Upper lobe of left lung (tissue), 6 donors: ENCODE results near the gene LRP1-AS. TPM values are rescaled to one million over a fixed set of nuclear protein-coding genes. Genes with fewer than 3 reads are reported as not detected.

Experiments
- ATAC-seq, 2 donors: fragments of 200-7000 bp; cut with Tn5 transposase; one replicate each; pipeline ENCODE4 v1.9.1; 2022; ENCODE audit warnings: mild to moderate bottlenecking in 2 of 2, moderate library complexity in 2 of 2; ENCODE audit not compliant: low FRiP score in 2 of 2
- DNase-seq, 2 donors: peaks; one replicate each; pipeline ENCODE4 v3.0.0-alpha.2; 2019 to 2020
- H3K27ac ChIP-seq, 4 donors: fragments of 200-600 bp; sonication (generic); one replicate each; pipeline ENCODE4 v1.5.1; 2016 to 2019
- H3K27me3 ChIP-seq, 4 donors: fragments of 200-600 bp; sonication (generic); one replicate each; pipeline ENCODE4 v1.5.1; 2017 to 2019
- H3K36me3 ChIP-seq, 4 donors: fragments of 200-600 bp; sonication (generic); one replicate each; pipeline ENCODE4 v1.5.1; 2016 to 2019
- H3K4me1 ChIP-seq, 4 donors: fragments of 200-600 bp; sonication (generic); one replicate each; pipeline ENCODE4 v1.5.1; 2018 to 2019
- H3K4me3 ChIP-seq, 4 donors: fragments of 200-600 bp; sonication (generic); one replicate each; pipeline ENCODE4 v1.5.1; 2017 to 2019; ENCODE audit warnings: mild to moderate bottlenecking in 2 of 4, moderate library complexity in 1 of 4
- H3K9me3 ChIP-seq, 4 donors: fragments of 200-600 bp; sonication (generic); one replicate each; pipeline ENCODE4 v1.5.1; 2018 to 2019
- EP300 ChIP-seq, 4 donors: sonication (generic); formaldehyde crosslinking; IDR thresholded peaks; one replicate each; pipeline ENCODE4 v1.5.1; 2017; ENCODE audit warnings: antibody characterized with exemption in 4 of 4, control low read depth in 2 of 4
- POLR2A ChIP-seq, 4 donors: fragments of 450-650 bp; IDR thresholded peaks; one replicate each; pipeline ENCODE4 v1.5.1; 2016 to 2017; ENCODE audit warnings: antibody characterized with exemption in 4 of 4, mild to moderate bottlenecking in 2 of 4
- POLR2AphosphoS5 ChIP-seq, 2 donors: sonication (generic); formaldehyde crosslinking; IDR thresholded peaks; one replicate each; pipeline ENCODE4 v1.5.1; 2017; ENCODE audit warnings: antibody characterized with exemption in 2 of 2
- WGBS, 2 donors: methylation state at CpG; one replicate each; pipeline ENCODE4 v1.1.5; 2017 to 2018; 5-methylcytosine and 5-hydroxymethylcytosine counted together
- total RNA-seq, 6 donors: library from RNA; depleted of rRNA in 4 of 6; stranded (reverse); fragments of >200 nt in 4 of 6; gene quantifications; one replicate each; pipeline versions ENCODE4 v1.1.0 to v1.2.1, GENCODE V29; 2016 to 2021
- TF ChIP-seq, protein P1 (sequence below), 6 experiments: fragments of 450-650 bp in 4 of 6; fragments of 200-600 bp in 2 of 6; sonication (generic) in 2 of 6; IDR thresholded peaks; one replicate each; pipeline ENCODE4 v1.5.1; 2016 to 2019; ENCODE audit warnings: antibody characterized with exemption in 6 of 6
- donor health status: DM: no; HTN: no; CAD: no; lungs with moderate emphysema.
- donor health status: DM: no; HTN: yes; CAD: no; lungs with severe emphysema.

LRP1-AS gene
- total RNA-seq, 6 donors from 2014 or later = not detected

DNA sequence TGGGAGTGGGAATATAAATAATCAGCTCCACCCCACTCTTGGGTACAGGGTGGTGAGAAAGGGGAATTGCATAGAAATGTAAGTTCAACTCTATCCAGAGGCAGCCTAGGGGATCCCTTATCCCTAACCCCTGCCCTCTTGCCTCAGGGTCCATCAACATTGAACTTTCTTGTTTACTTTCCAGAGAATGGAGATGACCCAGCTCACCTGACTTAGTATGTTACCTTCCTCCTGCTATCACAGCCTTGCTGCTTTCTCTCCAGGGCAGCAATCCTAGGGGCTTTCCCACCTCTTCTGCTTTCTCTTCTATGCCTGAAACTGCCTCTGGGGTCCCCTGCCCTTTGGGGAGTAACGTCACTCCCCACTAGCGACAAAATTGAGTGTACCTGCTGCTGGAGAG lies 16.5 kb downstream of the LRP1-AS start:
- peak overlapping the region in 3 of 4 donors; percentile 69 to 80 (median 70) for H3K4me3 ChIP-seq
- DNase-seq = no peak
- H3K4me1 ChIP-seq = peaks cover 31 to 53% (median 48%) of the 10 kb centered on the region in 4 donors
- H3K27me3 ChIP-seq = peaks cover 0 to 4% (median 0%) of the 10 kb centered on the region in 4 donors
- no peak for TF ChIP-seq EP300 (IDR thresholded peaks at IDR 0.05)
- no peak for TF ChIP-seq POLR2A (IDR thresholded peaks at IDR 0.05)
- TF ChIP-seq, protein P1, sequence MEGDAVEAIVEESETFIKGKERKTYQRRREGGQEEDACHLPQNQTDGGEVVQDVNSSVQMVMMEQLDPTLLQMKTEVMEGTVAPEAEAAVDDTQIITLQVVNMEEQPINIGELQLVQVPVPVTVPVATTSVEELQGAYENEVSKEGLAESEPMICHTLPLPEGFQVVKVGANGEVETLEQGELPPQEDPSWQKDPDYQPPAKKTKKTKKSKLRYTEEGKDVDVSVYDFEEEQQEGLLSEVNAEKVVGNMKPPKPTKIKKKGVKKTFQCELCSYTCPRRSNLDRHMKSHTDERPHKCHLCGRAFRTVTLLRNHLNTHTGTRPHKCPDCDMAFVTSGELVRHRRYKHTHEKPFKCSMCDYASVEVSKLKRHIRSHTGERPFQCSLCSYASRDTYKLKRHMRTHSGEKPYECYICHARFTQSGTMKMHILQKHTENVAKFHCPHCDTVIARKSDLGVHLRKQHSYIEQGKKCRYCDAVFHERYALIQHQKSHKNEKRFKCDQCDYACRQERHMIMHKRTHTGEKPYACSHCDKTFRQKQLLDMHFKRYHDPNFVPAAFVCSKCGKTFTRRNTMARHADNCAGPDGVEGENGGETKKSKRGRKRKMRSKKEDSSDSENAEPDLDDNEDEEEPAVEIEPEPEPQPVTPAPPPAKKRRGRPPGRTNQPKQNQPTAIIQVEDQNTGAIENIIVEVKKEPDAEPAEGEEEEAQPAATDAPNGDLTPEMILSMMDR (IDR thresholded peaks at IDR 0.05) = no peak
- TF ChIP-seq POLR2AphosphoS5 (IDR thresholded peaks at IDR 0.05) = no peak
- H3K36me3 ChIP-seq = no peaks in the 10 kb centered on the region
- whole genome bisulfite sequencing, 2 donors = 65 to 72% methylated on average over 2 of the region's 2 CpGs
- no peak for ATAC-seq
- peak overlapping the region; percentile 79 to 98 (median 94) for H3K27ac ChIP-seq
- H3K9me3 ChIP-seq = no peaks in the 10 kb centered on the region

DNA sequence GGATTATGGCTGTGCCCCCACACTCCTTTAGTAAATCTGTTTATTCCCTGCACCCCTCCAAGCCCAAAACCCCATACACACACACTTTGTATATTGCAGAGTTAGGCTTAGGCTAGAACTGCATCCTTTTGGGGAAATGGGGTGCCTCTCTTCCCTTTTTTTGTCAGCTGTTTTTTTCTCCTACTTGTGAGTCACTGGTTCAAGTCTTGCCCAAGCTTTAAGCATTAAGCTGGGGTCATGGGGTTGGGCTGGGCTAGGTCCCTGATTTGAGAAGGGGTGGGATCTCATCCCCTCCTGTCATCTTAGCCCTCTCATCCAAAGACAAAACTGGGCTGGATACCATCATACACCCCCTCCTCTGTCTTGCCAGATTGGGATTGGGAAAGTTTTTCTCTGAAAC lies 17.5 kb downstream of the LRP1-AS start:
- peak in 1 of 2 donors; percentile 6 for ATAC-seq
- Histone ChIP-seq H3K36me3 (no peaks in the 10 kb centered on the region), H3K4me1 (peaks cover 21 to 46% (median 41%) of the 10 kb centered on the region in 4 donors), H3K27me3 (peaks cover 0 to 4% (median 0%) of the 10 kb centered on the region in 4 donors), H3K9me3 (no peaks in the 10 kb centered on the region), H3K27ac (peak overlapping the region; percentile 79 to 98 (median 94)), H3K4me3 (peak overlapping the region in 3 of 4 donors; percentile 69 to 80 (median 70))
- TF ChIP-seq EP300 (IDR thresholded peaks at IDR 0.05) (no peak), POLR2AphosphoS5 (IDR thresholded peaks at IDR 0.05) (peak; percentile 46 to 68), POLR2A (IDR thresholded peaks at IDR 0.05) (peak in 1 of 4 donors; percentile 51)
- no peak for DNase-seq

DNA sequence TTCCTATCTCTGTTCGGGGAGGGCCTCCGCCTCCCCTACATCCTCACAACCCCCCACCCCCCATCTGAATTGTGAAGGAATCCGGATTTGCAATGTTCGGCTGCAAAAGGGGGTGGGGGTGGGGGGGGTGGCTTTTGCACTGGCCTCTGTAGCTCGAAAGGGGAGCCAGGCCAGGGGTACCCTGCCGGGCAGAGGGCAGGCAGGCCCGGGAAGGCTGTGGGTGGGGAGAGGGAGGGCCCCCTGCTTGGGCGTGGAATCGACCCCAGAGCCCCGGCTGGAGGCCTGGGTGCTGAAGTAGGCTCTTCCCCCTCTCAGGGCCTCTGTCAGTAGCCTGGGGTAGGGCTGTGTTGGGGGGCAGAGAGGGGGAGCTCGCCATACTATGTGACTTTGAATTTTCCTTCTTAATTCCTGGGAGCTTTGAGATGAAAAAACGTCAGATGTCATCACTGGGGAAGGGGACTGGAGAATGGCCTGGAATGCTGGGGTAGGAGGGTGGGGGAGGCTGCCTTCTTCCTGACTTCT lies 18.0 kb downstream of the LRP1-AS start:
- Histone ChIP-seq H3K4me1 (peaks cover 21 to 41% (median 37%) of the 10 kb centered on the region in 4 donors), H3K36me3 (no peaks in the 10 kb centered on the region), H3K27ac (peak overlapping the region; percentile 79 to 98 (median 94)), H3K27me3 (peaks cover 0 to 4% (median 0%) of the 10 kb centered on the region in 4 donors), H3K4me3 (peak overlapping the region; percentile 51 to 80 (median 70)), H3K9me3 (no peaks in the 10 kb centered on the region)
- 18 to 46% methylated on average over 7 to 12 of the region's 12 CpGs for WGBS, 2 donors
- DNase-seq (no peak), ATAC-seq (no peak)
- TF ChIP-seq POLR2AphosphoS5 (IDR thresholded peaks at IDR 0.05) (no peak), EP300 (IDR thresholded peaks at IDR 0.05) (no peak), POLR2A (IDR thresholded peaks at IDR 0.05) (no peak)
- TF ChIP-seq, protein P1 (IDR thresholded peaks at IDR 0.05) = no peak

DNA sequence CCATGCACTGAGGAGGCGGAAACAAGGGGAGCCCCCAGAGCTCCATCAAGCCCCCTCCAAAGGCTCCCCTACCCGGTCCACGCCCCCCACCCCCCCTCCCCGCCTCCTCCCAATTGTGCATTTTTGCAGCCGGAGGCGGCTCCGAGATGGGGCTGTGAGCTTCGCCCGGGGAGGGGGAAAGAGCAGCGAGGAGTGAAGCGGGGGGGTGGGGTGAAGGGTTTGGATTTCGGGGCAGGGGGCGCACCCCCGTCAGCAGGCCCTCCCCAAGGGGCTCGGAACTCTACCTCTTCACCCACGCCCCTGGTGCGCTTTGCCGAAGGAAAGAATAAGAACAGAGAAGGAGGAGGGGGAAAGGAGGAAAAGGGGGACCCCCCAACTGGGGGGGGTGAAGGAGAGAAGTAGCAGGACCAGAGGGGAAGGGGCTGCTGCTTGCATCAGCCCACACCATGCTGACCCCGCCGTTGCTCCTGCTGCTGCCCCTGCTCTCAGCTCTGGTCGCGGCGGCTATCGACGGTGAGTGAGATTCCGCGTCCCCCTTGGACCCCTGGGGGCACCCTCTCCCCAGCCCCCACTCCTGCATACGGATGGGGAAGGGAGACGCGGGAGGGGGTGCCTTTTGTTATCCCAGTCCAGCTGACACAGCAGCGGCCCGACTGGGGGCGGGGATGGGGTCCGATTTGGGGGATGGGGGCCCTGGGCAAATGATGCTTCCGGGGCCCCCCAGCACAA lies 18.7 kb downstream of the LRP1-AS start:
- peak overlapping the region; percentile 79 to 98 (median 94) for H3K27ac ChIP-seq
- WGBS, 2 donors = 6 to 21% methylated on average over 21 to 34 of the region's 35 CpGs
- TF ChIP-seq POLR2A (IDR thresholded peaks at IDR 0.05) = no peak
- TF ChIP-seq, protein P1 (IDR thresholded peaks at IDR 0.05) = no peak
- TF ChIP-seq POLR2AphosphoS5 (IDR thresholded peaks at IDR 0.05) = no peak
- no peak for TF ChIP-seq EP300 (IDR thresholded peaks at IDR 0.05)
- no peaks in the 10 kb centered on the region for H3K9me3 ChIP-seq
- no peaks in the 10 kb centered on the region for H3K36me3 ChIP-seq
- peaks cover 21 to 40% (median 36%) of the 10 kb centered on the region in 4 donors for H3K4me1 ChIP-seq
- ATAC-seq (no peak), DNase-seq (no peak)
- H3K4me3 ChIP-seq = peak overlapping the region; percentile 51 to 80 (median 70)
- peaks cover 0 to 4% (median 0%) of the 10 kb centered on the region in 4 donors for H3K27me3 ChIP-seq

DNA sequence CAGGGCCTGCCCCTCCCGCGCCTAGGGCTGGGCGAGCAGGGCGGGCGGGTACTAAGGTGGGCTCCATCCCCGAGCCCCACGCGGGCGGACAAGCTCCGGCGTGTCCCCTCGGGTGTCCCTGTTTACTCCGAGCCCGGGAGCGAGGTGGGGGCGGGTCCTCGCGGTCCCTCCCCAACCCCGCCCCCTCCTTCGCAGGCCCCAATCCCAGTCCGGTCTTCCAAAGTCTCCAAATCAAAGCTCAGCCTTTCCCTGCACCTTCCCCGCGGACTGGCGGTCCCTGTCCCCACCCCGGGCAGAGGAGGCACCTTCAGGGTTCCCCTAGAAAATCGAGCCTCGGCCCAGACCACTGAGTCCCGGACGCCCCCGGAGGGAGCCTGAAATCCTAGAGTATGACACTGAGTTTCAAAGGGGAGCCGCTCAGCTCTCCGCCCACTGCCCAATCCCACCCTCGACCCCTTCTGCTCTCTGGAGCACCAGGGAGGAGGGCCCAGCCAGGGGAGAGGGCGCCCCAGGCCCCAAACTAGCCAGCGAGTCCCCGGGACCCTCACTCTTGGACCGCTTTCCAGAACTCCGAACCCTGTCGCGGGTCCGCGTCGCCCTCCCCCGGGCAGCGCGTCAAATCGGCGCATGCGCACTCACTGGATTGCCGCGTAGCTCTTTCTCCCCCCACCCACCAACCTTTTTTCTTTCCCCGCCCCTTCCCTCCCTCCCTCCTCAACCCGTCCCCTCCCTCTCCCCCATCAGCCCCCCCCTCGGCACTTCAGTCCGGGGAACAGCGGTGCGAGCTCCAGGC lies 19.5 kb downstream of the LRP1-AS start, which contains the start of gene LRP1:
LRP1 (plus strand) TSS at position 758 of the 793 bp plus-strand sequence. CDS start 482 bp downstream, outside the sequence.
- TF ChIP-seq POLR2AphosphoS5 (IDR thresholded peaks at IDR 0.05) = peak; percentile 54 to 84
- TF ChIP-seq POLR2A (IDR thresholded peaks at IDR 0.05) = peak in 3 of 4 donors; percentile 45 to 85 (median 77)
- TF ChIP-seq EP300 (IDR thresholded peaks at IDR 0.05) = no peak
- Histone ChIP-seq H3K9me3 (no peaks in the 10 kb centered on the region), H3K4me1 (peaks cover 21 to 37% (median 32%) of the 10 kb centered on the region in 4 donors), H3K27me3 (peaks cover 0 to 4% (median 0%) of the 10 kb centered on the region in 4 donors), H3K27ac (peak within 1 kb of the TSS; percentile 79 to 98 (median 94)), H3K4me3 (peak within 1 kb of the TSS; percentile 51 to 80 (median 70)), H3K36me3 (no peaks in the 10 kb centered on the region)
- WGBS, 2 donors = 1% methylated on average over 15 to 34 of the region's 57 CpGs
- ATAC-seq (peak; percentile 82 to 85), DNase-seq (peak; percentile 82 to 95)
